Stimulated activated memory B cell treated with anti-CD40 and anti-IgM and Interleukin-4, amounts not matched to agents 10 μg/mL and 1 μg/mL and 100 μg/mL, for 72 hours (primary cell): Measurements from ENCODE around the gene MTRFR.

Experiments
- ATAC-seq: fragments of 150-1000 bp; cut with Tn5 transposase; 2 replicates; pipeline ENCODE4 v1.10.0; 2021
- H3K27ac Mint-ChIP-seq: one replicate; pipeline ENCODE4 v1.8.0; 2022; ENCODE audit warnings: mild to moderate bottlenecking, mixed read lengths
- H3K27me3 Mint-ChIP-seq: one replicate; pipeline ENCODE4 v1.8.0; 2022; ENCODE audit warnings: mixed read lengths
- H3K36me3 Mint-ChIP-seq: one replicate; pipeline ENCODE4 v1.8.0; 2022; ENCODE audit warnings: mixed read lengths
- H3K4me1 Mint-ChIP-seq: one replicate; pipeline ENCODE4 v1.8.0; 2022; ENCODE audit warnings: mixed read lengths
- H3K4me3 Mint-ChIP-seq: one replicate; pipeline ENCODE4 v1.8.0; 2022; ENCODE audit warnings: mild to moderate bottlenecking, moderate library complexity, mixed read lengths
- H3K9me3 Mint-ChIP-seq: one replicate; pipeline ENCODE4 v1.8.0; 2022; ENCODE audit warnings: mixed read lengths

The MTRFR gene

DNA sequence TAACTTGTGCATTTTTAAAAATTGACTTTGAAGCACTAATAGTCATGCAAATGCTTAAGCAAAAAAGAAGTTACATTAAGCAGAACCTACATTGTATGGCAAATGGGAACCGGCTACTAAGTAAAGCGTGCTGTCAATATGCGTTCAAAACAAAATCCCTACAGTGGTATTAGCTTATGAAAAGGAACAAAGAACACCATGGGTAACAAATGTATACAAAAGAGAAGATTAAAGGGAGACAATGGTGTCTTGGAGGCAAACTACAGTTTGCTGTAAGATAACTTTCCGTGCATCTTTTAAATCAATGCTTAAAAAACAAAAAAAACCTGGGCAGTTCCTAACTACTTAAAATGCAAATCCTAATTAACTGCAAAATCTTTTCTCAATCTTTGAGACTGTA, 28.0 kb downstream of the MTRFR start:
- no peak for ATAC-seq
- H3K36me3 Mint-ChIP-seq, result peaks cover 33% of the 10 kb centered on the region
- no peak overlapping the region for H3K4me3 Mint-ChIP-seq
- H3K9me3 Mint-ChIP-seq, result no peaks in the 10 kb centered on the region
- no peak overlapping the region for H3K27ac Mint-ChIP-seq
- H3K4me1 Mint-ChIP-seq, result no peaks in the 10 kb centered on the region
- H3K27me3 Mint-ChIP-seq, result no peaks in the 10 kb centered on the region

DNA sequence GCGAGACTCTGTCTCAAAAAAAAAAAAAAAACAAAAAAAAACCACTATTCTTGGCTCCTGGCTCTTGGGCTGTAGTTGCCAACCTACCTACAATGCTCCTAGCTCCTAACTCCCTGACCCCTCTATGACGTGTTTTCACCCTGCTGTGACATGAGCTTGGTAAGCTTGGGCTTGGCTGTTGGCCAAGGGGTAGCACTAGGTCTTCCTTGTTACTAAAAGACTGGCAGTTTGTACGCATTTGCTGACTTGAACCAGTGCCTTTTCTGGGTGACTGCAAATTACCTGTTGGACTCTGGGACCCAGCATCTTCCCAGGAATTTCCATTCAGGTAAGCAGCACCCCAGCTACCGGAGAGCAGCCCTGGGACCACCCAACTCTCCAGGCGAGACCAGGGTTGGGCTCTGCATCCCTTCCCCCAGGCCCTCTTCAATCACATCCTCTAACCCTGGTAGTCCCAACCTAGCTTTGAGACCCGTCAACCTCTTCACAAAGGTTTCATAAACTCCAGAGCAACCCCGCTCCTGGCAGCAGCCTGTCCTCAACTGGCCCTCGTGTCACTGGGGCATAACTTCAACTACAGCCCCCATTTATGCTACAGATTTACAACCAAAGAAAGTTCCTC, 30.1 kb downstream of the MTRFR start:
- no peaks in the 10 kb centered on the region for H3K9me3 Mint-ChIP-seq

DNA sequence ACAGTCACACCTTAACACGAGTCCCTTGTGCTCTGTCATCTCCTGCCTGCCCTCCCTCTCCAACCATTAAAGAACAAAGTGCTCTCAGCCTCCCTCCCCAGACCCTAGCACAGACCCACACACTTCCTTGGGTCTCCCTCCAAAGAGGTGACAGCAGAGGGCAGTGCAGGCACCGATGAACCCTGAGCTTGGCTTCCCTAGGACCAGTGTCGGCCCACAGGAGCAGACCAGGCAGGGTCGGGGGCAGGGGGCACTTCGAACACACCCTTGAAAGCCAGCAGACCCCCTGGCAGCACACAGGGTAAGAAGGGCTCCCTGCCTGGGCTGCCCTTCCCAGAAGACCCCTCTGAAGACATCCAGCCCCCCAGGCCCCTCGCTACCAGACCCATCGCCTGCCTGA, 31.4 kb downstream of the MTRFR start:
- Mint-ChIP-seq H3K36me3 (peaks cover 27% of the 10 kb centered on the region), H3K27ac (peak overlapping the region; percentile 15), H3K4me1 (peaks cover 19% of the 10 kb centered on the region), H3K9me3 (no peaks in the 10 kb centered on the region), H3K4me3 (no peak overlapping the region), H3K27me3 (no peaks in the 10 kb centered on the region)
- peak; percentile 13 for ATAC-seq

More for the DNA sequence above, 30.1 kb downstream of the MTRFR start:
- H3K27ac Mint-ChIP-seq, result no peak overlapping the region
- H3K36me3 Mint-ChIP-seq, result peaks cover 27% of the 10 kb centered on the region
- H3K4me3 Mint-ChIP-seq, result no peak overlapping the region
- H3K4me1 Mint-ChIP-seq, result peaks cover 5% of the 10 kb centered on the region
- ATAC-seq, result no peak
- H3K27me3 Mint-ChIP-seq, result no peaks in the 10 kb centered on the region

DNA sequence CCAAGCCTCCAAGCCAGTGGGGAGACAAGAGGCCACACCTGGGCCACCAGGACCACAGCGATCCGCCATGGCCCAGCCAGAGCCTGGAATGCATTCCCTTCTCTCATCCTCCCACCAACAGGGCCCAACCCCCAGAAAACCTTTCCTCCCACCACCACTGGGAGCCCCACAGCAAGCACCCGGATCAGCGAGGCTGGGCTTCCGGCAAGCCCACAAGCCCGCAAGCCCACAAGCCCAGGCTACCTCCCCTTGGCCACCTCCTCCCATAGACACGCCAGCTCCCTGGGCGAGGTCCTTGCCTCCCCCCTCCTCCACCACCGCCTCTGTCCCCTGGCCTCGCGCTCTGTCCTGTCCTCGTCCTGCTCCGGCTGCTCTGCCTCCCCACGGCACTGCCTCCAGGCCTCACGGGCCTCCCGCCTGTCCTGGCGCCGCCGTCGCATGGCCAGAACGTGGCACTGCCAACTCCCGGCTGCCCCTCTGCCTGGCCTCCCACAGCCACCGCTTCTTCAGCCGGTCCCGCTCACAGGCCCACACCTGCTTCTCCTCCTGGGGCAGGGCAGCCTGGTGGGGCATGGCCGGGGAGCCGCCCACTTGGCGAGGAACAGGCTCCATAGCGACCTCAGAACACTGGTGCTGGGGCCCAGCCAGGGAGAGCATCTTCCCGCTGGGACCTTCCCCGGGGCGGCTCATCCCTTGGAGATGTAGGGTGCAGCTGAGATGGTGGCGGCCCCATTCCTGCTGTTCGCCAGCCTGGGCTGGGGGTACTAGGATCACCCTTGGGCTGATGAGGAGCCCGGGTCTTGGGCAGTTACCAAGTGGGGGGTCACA, 32.8 kb downstream of the MTRFR start:
- H3K9me3 Mint-ChIP-seq, result no peaks in the 10 kb centered on the region
- ATAC-seq, result no peak
- peaks cover 15% of the 10 kb centered on the region for H3K36me3 Mint-ChIP-seq
- no peak overlapping the region for H3K4me3 Mint-ChIP-seq
- no peaks in the 10 kb centered on the region for H3K27me3 Mint-ChIP-seq
- no peak overlapping the region for H3K27ac Mint-ChIP-seq
- H3K4me1 Mint-ChIP-seq, result peaks cover 28% of the 10 kb centered on the region

DNA sequence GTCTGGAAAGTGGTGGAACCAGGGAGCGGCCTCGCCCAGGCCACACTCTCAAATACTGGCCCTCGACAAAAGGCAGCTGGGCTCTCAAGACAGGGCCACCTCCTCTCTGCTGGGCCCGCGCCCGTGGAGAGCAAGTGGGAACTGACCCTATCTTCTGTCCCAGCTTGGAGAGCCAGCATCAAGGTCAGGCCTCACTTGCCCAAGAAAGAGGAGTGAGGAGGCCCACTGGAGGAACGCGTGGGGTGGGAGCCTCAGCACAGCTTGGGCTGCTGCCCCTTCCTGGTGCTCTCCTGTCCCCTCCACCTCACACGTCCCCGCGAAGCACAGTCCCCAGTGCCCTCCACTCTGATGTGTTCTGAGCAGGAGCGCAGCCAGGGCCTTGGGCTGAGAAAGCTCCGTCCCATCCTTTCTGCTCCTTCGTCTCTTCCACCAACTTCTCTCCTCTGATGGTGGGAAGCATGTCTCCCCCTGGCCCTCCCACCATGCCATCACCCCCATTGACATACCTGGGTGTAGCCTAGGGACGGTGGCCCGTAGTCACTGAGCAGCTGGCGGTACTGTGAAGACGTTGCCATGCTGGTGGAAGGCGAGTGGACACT, 33.5 kb downstream of the MTRFR start:
- H3K36me3 Mint-ChIP-seq, result peaks cover 15% of the 10 kb centered on the region
- H3K27me3 Mint-ChIP-seq, result no peaks in the 10 kb centered on the region
- H3K9me3 Mint-ChIP-seq, result no peaks in the 10 kb centered on the region
- no peak overlapping the region for H3K4me3 Mint-ChIP-seq
- H3K27ac Mint-ChIP-seq, result no peak overlapping the region
- no peak for ATAC-seq
- H3K4me1 Mint-ChIP-seq, result peaks cover 28% of the 10 kb centered on the region

DNA sequence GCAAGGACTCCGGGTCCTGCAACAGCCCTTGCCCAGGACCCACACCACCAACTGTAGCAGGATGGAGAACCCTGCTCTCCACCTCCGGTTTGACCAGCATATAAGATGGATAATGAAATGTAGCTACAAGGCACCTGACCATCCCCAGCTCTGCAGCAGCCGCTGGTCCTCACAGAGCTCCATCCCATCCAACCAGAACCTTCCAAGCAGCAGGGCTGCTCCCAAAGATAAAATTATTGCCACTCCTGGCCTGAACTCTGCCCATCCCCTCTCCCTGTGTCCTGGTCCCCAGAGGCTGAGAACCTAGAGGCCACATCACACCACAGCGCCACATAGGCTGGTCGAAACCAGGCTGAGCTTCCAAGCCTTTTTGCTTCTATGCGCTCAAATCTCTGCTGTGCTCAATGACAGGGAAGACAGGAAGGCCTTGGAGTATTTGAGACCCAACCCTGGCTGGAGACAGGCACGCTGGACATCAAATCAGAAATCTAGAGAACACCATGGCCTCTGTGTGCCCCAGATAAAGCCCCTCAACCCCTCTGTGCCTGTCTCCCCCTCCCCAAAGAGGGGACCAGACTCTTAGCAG, 34.2 kb downstream of the MTRFR start:
- peaks cover 28% of the 10 kb centered on the region for H3K4me1 Mint-ChIP-seq
- no peak overlapping the region for H3K4me3 Mint-ChIP-seq
- H3K27ac Mint-ChIP-seq, result peak overlapping the region; percentile 62
- no peak for ATAC-seq
- H3K27me3 Mint-ChIP-seq, result no peaks in the 10 kb centered on the region
- no peaks in the 10 kb centered on the region for H3K9me3 Mint-ChIP-seq
- peaks cover 15% of the 10 kb centered on the region for H3K36me3 Mint-ChIP-seq

DNA sequence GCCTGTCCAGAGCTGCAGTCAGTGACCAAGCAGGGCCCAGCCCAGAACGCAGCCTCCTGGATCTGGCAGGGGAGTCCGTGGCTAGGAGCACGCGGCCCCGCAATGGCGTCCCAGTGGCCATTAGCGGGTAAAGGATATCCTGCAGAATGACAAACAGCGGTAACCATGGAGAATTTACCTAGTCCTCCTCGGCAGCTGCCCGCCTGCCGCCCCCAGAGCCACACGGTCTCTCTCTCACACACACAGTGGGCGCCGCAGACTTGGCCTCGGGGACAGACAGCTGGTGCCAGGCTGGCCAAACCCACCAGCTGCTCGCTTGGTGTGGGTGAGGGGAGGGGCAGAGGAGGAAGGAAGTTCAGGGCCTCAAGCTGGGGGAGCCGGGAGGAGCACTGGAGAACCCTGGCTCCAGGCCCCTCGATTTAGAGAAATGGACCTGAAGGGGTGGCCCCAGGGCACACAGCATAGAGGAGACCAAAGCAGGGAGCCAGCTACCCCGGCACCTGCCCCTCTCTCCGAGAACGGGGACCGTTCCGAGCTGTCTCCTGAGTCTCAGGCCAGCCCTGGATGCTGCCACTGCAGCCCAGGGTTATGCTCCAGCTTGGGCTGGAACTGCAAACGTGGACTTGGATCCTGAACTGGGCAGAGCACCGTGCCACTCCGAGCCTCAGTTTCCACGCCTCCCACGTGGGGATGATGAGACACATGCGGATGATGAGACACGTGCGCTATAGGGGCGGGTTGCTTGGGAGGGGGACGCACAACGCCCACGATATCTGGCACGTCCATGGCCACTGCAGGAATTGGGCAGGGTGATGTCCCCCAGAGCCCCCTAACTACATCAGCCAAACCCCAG, 35.0 kb downstream of the MTRFR start:
- Mint-ChIP-seq H3K36me3 (peaks cover 15% of the 10 kb centered on the region), H3K4me1 (peaks cover 28% of the 10 kb centered on the region), H3K27ac (peak overlapping the region; percentile 62)

DNA sequence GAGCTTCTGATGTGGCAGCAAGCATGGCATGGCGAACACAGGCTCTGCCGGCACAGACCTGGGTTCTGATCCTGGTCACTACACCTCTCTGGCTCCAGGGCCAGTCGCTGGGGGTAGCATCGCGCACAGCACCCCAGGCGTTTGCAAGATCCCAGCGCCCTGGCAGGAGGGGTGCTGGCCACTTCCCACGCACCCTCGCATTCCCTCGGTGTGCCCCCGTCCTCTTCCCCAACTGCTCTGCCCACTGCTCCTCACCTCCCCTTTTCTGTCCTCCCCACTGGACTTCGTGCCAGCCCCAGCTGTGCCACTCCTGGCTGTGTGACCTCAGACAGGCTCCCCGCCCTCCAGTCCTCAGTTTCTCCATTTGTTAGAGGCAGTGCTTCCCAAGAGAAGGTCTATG, 35.6 kb downstream of the MTRFR start:
- peaks cover 28% of the 10 kb centered on the region for H3K4me1 Mint-ChIP-seq
- no peak for ATAC-seq
- H3K27me3 Mint-ChIP-seq, result no peaks in the 10 kb centered on the region
- H3K4me3 Mint-ChIP-seq, result no peak overlapping the region
- peaks cover 10% of the 10 kb centered on the region for H3K36me3 Mint-ChIP-seq
- H3K9me3 Mint-ChIP-seq, result no peaks in the 10 kb centered on the region
- peak overlapping the region; percentile 62 for H3K27ac Mint-ChIP-seq

More for the DNA sequence above, 35.0 kb downstream of the MTRFR start:
- ATAC-seq, result no peak
- no peaks in the 10 kb centered on the region for H3K27me3 Mint-ChIP-seq
- H3K9me3 Mint-ChIP-seq, result no peaks in the 10 kb centered on the region
- H3K4me3 Mint-ChIP-seq, result no peak overlapping the region

DNA sequence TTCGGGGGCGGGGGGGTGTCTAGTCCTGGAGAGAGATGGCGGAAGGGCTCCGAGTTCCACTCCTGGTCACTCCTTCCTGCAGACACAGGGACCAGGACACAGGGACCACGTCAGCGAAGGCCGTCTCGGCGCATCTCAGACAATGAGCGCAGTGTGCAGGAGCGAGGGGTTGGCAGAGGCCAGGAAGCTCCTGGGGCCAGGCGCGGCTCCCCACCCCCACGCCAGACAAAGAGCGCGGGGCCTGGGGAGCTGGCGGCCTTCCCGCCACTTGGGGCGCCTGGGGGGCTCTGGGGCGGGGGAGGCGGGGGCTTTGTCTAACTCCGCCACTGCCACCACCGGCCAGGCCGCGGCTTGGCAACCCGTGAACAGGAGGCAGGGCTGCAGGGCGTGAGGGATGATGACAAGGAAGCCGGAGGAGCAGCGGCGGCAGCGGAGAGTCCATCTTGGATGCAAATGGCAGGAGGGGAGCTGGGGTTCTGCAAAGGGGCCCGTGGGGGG, 36.2 kb downstream of the MTRFR start:
- H3K27me3 Mint-ChIP-seq, result no peaks in the 10 kb centered on the region
- H3K9me3 Mint-ChIP-seq, result no peaks in the 10 kb centered on the region
- peak; percentile 18 for ATAC-seq
- H3K4me1 Mint-ChIP-seq, result peaks cover 28% of the 10 kb centered on the region
- H3K36me3 Mint-ChIP-seq, result peaks cover 8% of the 10 kb centered on the region
- H3K4me3 Mint-ChIP-seq, result peak overlapping the region; percentile 79
- peak overlapping the region; percentile 62 for H3K27ac Mint-ChIP-seq

DNA sequence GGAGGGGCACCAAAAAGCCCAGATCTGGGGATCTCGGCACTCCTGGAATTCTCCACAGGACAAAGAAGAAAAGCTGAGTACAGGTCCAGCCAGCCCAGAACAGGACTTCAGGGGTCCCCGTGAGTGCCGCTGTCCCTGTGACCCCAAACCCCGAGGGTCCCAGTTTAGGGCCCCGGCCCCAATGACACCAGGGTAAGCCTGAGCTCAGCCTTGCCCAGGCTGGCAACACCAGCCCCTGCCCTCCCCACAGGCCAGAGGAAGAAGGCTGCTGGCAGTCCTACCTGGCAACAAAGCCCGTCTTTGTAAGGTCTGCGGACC, 36.6 kb downstream of the MTRFR start:
- no peaks in the 10 kb centered on the region for H3K9me3 Mint-ChIP-seq
- H3K4me3 Mint-ChIP-seq, result peak overlapping the region; percentile 79
- no peaks in the 10 kb centered on the region for H3K27me3 Mint-ChIP-seq
- ATAC-seq, result no peak
- H3K4me1 Mint-ChIP-seq, result peaks cover 28% of the 10 kb centered on the region
- peaks cover 4% of the 10 kb centered on the region for H3K36me3 Mint-ChIP-seq
- peak overlapping the region; percentile 62 for H3K27ac Mint-ChIP-seq

DNA sequence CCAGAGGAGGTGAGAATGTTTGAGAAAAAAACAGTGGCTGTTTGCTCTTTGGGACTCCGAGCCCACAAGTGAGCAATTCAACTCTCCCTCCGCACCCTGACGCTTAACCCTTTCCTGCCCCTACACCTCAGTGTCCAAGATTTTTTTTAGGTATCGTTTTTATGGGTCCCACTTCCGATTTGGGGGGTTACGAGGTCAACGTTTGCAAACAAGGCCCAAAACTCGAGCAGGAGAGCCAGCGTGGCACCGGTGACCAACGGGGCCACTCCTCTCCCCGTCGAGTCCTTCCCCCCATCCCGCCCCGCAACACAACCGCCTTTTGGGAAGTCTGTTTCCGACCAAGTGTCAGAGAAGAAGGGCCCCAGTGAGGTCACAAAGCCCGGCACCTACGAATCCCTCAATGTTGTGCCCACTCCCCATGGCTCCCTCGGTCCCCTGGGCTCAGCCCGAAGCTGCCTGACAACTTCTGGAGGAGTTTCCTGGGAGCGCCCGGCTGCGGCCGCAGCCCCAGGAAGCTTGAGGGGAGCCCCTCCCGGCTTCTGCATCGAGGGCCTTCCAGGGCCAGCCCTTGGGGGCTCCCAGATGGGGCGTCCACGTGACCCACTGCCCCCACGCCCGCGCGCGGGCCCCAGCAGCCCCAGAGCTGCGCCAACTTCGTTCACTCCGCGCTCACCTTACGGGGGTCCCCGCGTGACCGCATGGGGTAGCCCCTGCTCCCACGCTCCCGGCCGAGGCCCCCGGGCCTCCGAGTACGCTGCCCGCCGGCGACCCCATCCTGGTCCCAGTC, 37.2 kb downstream of the MTRFR start:
- no peaks in the 10 kb centered on the region for H3K27me3 Mint-ChIP-seq
- H3K9me3 Mint-ChIP-seq, result no peaks in the 10 kb centered on the region
- H3K36me3 Mint-ChIP-seq, result no peaks in the 10 kb centered on the region
- peak; percentile 25 for ATAC-seq
- H3K4me3 Mint-ChIP-seq, result peak overlapping the region; percentile 79
- H3K27ac Mint-ChIP-seq, result peak overlapping the region; percentile 62
- H3K4me1 Mint-ChIP-seq, result peaks cover 28% of the 10 kb centered on the region

DNA sequence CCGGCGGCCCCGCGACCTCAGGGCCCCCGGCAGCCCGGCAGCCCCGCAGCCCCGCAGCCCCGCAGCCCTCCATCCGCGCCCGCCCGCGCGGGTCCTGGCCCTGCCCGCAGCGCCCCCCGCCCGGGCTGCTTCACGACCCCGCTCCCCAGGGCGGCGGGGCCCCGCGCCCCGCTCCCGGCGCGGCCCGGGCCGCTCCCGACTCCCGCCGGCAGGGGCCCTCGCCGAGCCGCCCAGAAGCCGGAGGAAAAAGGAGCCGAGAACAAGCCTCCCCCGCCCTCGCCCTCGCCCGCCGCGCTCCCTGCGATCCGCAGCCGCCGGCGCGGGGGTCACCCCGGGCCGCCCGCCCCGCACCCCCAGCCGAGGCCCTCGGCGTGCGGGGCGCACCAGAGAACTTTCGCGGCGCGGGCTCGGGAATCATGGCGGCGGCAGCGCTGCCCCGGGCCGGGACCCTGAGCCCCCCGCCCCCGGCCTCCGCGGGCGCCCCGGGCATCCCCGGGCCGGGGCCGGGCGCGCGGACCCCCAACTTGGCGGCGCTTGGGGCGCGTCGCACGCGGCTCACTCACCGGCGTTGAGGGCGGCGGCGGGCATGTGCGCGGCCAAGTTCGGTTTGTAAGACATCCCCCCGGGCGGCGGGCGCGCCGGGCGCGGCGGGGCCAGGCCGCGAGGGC, 37.9 kb downstream of the MTRFR start:
- Mint-ChIP-seq H3K4me3 (no peak overlapping the region), H3K4me1 (peaks cover 28% of the 10 kb centered on the region), H3K27me3 (no peaks in the 10 kb centered on the region), H3K9me3 (no peaks in the 10 kb centered on the region), H3K27ac (no peak overlapping the region), H3K36me3 (no peaks in the 10 kb centered on the region)
- ATAC-seq, result peak; percentile 78

DNA sequence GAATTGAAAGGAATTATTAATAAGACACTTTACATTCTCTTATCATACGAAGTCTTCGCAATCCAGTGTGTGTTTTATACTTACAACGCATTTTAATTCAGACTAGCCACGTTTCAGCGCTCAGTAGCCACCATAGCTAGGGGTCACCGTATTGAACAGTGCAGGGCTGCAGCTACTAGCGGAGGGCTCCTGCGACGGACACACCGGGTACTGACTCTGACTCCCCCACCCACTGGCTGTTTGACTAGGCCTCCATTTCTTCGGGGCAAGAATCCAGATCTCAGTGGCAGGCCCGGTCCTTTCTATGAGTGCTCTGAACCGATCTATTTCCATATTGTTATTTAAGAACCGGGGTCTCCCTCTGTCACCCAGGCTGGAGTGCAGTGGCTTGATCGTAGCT, 39.9 kb downstream of the MTRFR start:
- Mint-ChIP-seq H3K36me3 (no peaks in the 10 kb centered on the region), H3K27me3 (no peaks in the 10 kb centered on the region), H3K4me3 (no peak overlapping the region), H3K9me3 (no peaks in the 10 kb centered on the region), H3K4me1 (peaks cover 29% of the 10 kb centered on the region), H3K27ac (no peak overlapping the region)
- ATAC-seq, result no peak
